ENCODE results near the gene NDUFA11. TPM values are rescaled to one million over a fixed set of nuclear protein-coding genes. Genes with fewer than 3 reads are reported as not detected.

Gene NDUFA11
- polyA plus RNA-seq, 3 donors, result 188 to 552 (median 396) TPM

GRCh38 chr19:5921516-5922160 is 18.0 kb upstream of the NDUFA11 start:
- peak overlapping the region in 1 of 7 donors; percentile 79 for H3K27ac Mint-ChIP-seq

GRCh38 chr19:5918463-5919079 is 15.0 kb upstream of the NDUFA11 start:
- peaks cover 0 to 2% (median 0%) of the 10 kb centered on the region in 3 donors for H3K27me3 Mint-ChIP-seq (ENCODE audit: low read depth in 3 of 3)
- DNase-seq, result no peak
- Histone ChIP-seq H3K4me3 (replicated peaks in 1 of 3; ENCODE audit: low read depth in 2 of 3, low read length in 3 of 3) (no peak overlapping the region), H3K27ac (ENCODE audit: low read depth in 1 of 2, low read length in 2 of 2) (no peak overlapping the region), H3K36me3 (replicated peaks in 1 of 2; ENCODE audit: control insufficient read depth in 1 of 2, insufficient read depth in 2 of 2, low read length in 2 of 2) (peaks cover 81 to 87% of the 10 kb centered on the region in 2 donors), H3K4me1 (ENCODE audit: control insufficient read depth in 1 of 2, insufficient read depth in 2 of 2, low read length in 2 of 2) (no peaks in the 10 kb centered on the region), H3K9ac (ENCODE audit: insufficient read depth, low read length, poor library complexity, severe bottlenecking) (no peak overlapping the region), H3K9me3 (replicated peaks in 1 of 2; ENCODE audit: control insufficient read depth in 1 of 2, insufficient read depth in 1 of 2, low read length in 2 of 2) (no peaks in the 10 kb centered on the region), H2AFZ (ENCODE audit: insufficient read depth, low read depth, low read length, poor library complexity, severe bottlenecking) (no peak overlapping the region), H3K27me3 (ENCODE audit: control insufficient read depth in 2 of 2, insufficient read depth in 2 of 2, low read length in 2 of 2) (no peaks in the 10 kb centered on the region), H4K20me1 (ENCODE audit: insufficient read depth, low read length) (no peaks in the 10 kb centered on the region), H3K79me2 (ENCODE audit: insufficient read depth, low read length) (no peaks in the 10 kb centered on the region), H3K4me2 (replicated peaks; ENCODE audit: extremely low read depth, low read length, poor library complexity, severe bottlenecking) (no peak overlapping the region)
- H3K36me3 Mint-ChIP-seq, result peaks cover 63 to 79% of the 10 kb centered on the region in 2 donors
- WGBS (ENCODE audit: insufficient coverage), result over 99% methylated on average over 16 of the region's 20 CpGs
- H3K9me3 Mint-ChIP-seq, result no peaks in the 10 kb centered on the region
- no peak overlapping the region for H3K4me3 Mint-ChIP-seq
- intact Hi-C loops (cut with micrococcal nuclease), result no loop called here
- TF ChIP-seq CTCF (IDR thresholded peaks at IDR 0.05), result no peak
- peak overlapping the region in 1 of 7 donors; percentile 61 for H3K27ac Mint-ChIP-seq
- H3K4me1 Mint-ChIP-seq, result no peaks in the 10 kb centered on the region

More at GRCh38 chr19:5921516-5922160, 18.0 kb upstream of the NDUFA11 start:
- DNase-seq, result no peak
- no peaks in the 10 kb centered on the region for H3K9me3 Mint-ChIP-seq
- WGBS (ENCODE audit: insufficient coverage), result 95% methylated on average over 19 of the region's 21 CpGs
- H3K27me3 Mint-ChIP-seq (ENCODE audit: low read depth in 3 of 3), result peaks cover 0 to 2% (median 0%) of the 10 kb centered on the region in 3 donors
- Histone ChIP-seq H2AFZ (ENCODE audit: insufficient read depth, low read depth, low read length, poor library complexity, severe bottlenecking) (no peak overlapping the region), H4K20me1 (ENCODE audit: insufficient read depth, low read length) (no peaks in the 10 kb centered on the region), H3K4me2 (replicated peaks; ENCODE audit: extremely low read depth, low read length, poor library complexity, severe bottlenecking) (no peak overlapping the region), H3K4me1 (ENCODE audit: control insufficient read depth in 1 of 2, insufficient read depth in 2 of 2, low read length in 2 of 2) (no peaks in the 10 kb centered on the region), H3K27me3 (ENCODE audit: control insufficient read depth in 2 of 2, insufficient read depth in 2 of 2, low read length in 2 of 2) (no peaks in the 10 kb centered on the region), H3K27ac (ENCODE audit: low read depth in 1 of 2, low read length in 2 of 2) (no peak overlapping the region), H3K79me2 (ENCODE audit: insufficient read depth, low read length) (no peaks in the 10 kb centered on the region), H3K4me3 (replicated peaks in 1 of 3; ENCODE audit: low read depth in 2 of 3, low read length in 3 of 3) (no peak overlapping the region), H3K9ac (ENCODE audit: insufficient read depth, low read length, poor library complexity, severe bottlenecking) (no peak overlapping the region), H3K36me3 (replicated peaks in 1 of 2; ENCODE audit: control insufficient read depth in 1 of 2, insufficient read depth in 2 of 2, low read length in 2 of 2) (peaks cover 95 to 99% of the 10 kb centered on the region in 2 donors), H3K9me3 (replicated peaks in 1 of 2; ENCODE audit: control insufficient read depth in 1 of 2, insufficient read depth in 1 of 2, low read length in 2 of 2) (no peaks in the 10 kb centered on the region)
- H3K4me1 Mint-ChIP-seq, result no peaks in the 10 kb centered on the region
- TF ChIP-seq CTCF (IDR thresholded peaks at IDR 0.05), result no peak
- H3K36me3 Mint-ChIP-seq, result peaks cover 81 to 99% of the 10 kb centered on the region in 2 donors
- H3K4me3 Mint-ChIP-seq, result no peak overlapping the region
- intact Hi-C loops (cut with micrococcal nuclease), result no loop called here
